Lower lobe of right lung (tissue), 2 donors: ENCODE results near the gene HSP90AB1. TPM values are rescaled to one million over a fixed set of nuclear protein-coding genes. Genes with fewer than 3 reads are reported as not detected.

Experiments used
- ATAC-seq, 2 donors: fragments of 200-7000 bp; cut with Tn5 transposase; one replicate each; pipeline ENCODE4 v1.9.1; 2020 to 2022; ENCODE audit warnings: mild to moderate bottlenecking in 2 of 2, moderate library complexity in 2 of 2
- DNase-seq: peaks from one replicate; pipeline ENCODE4 v3.0.0-alpha.2; 2020
- H3K27ac ChIP-seq: fragments of 200-600 bp; one replicate; pipeline ENCODE4 v1.8.0; 2022
- H3K27me3 ChIP-seq: fragments of 200-600 bp; one replicate; pipeline ENCODE4 v1.8.0; 2022; ENCODE audit warnings: low read depth
- H3K36me3 ChIP-seq: fragments of 200-600 bp; one replicate; pipeline ENCODE4 v1.8.0; 2022; ENCODE audit warnings: mild to moderate bottlenecking
- H3K4me1 ChIP-seq: fragments of 200-600 bp; one replicate; pipeline ENCODE4 v1.8.0; 2022
- H3K4me3 ChIP-seq: fragments of 200-600 bp; one replicate; pipeline ENCODE4 v1.8.0; 2022; ENCODE audit warnings: mild to moderate bottlenecking
- H3K9me3 ChIP-seq: fragments of 200-600 bp; one replicate; pipeline ENCODE4 v1.8.0; 2022
- CTCF ChIP-seq: fragments of 200-600 bp; IDR thresholded peaks from one replicate; pipeline ENCODE4 v1.8.0; 2022; ENCODE audit warnings: antibody characterized with exemption, mild to moderate bottlenecking
- intact Hi-C: fragments of 100-400 bp; cut with DNase I; formaldehyde crosslinking; loops from one replicate; pipeline ENCODE4 v1.11.0; 2022
- total RNA-seq: library from RNA; stranded (reverse); fragmentation: NEBNext Ultra II Directional; extraction: Animal tissue kit (Norgen Biotek cat#: 25700); gene quantifications from one replicate; pipeline ENCODE4 v1.2.1, GENCODE V29; 2021
- donor health status: DM: no; HTN: yes; CAD: no; lungs with severe emphysema.

The HSP90AB1 gene
- total RNA-seq, 1 donor from 2014 or later, result 680 TPM

GRCh38 chr6:44278774-44279697, 32.1 kb downstream of the HSP90AB1 start:
- ATAC-seq, result no peak
- Histone ChIP-seq H3K9me3 (no peaks in the 10 kb centered on the region), H3K27me3 (peaks cover 38% of the 10 kb centered on the region), H3K36me3 (no peaks in the 10 kb centered on the region), H3K27ac (no peak overlapping the region), H3K4me3 (no peak overlapping the region), H3K4me1 (peaks cover 4% of the 10 kb centered on the region)
- intact Hi-C loops, result no loop called here
- no peak for TF ChIP-seq CTCF
- DNase-seq, result no peak

- H3K4me1 ChIP-seq, result no peaks in the 10 kb centered on the region
- DNase-seq (no peak), ATAC-seq (peak; percentile 35 to 44)
- no peak overlapping the region for H3K27ac ChIP-seq
- H3K27me3 ChIP-seq, result peaks cover 14% of the 10 kb centered on the region
- intact Hi-C loops, result no loop called here
- H3K4me3 ChIP-seq, result no peak overlapping the region
- H3K9me3 ChIP-seq, result no peaks in the 10 kb centered on the region
- no peaks in the 10 kb centered on the region for H3K36me3 ChIP-seq
- TF ChIP-seq CTCF, result no peak
Measured at GRCh38 chr6:44284121-44284520, 37.2 kb downstream of the HSP90AB1 start.

- intact Hi-C loops, result no loop called here
- no peaks in the 10 kb centered on the region for H3K36me3 ChIP-seq
- no peaks in the 10 kb centered on the region for H3K4me1 ChIP-seq
- no peak overlapping the region for H3K4me3 ChIP-seq
- no peak for DNase-seq
- H3K9me3 ChIP-seq, result no peaks in the 10 kb centered on the region
- H3K27ac ChIP-seq, result no peak overlapping the region
- TF ChIP-seq CTCF, result no peak
- H3K27me3 ChIP-seq, result peaks cover 21% of the 10 kb centered on the region
- ATAC-seq, result no peak
Measured at GRCh38 chr6:44284867-44285266, 38.0 kb downstream of the HSP90AB1 start.

GRCh38 chr6:44285552-44286284, 38.8 kb downstream of the HSP90AB1 start:
- no peak overlapping the region for H3K4me3 ChIP-seq
- H3K9me3 ChIP-seq, result no peaks in the 10 kb centered on the region
- DNase-seq (no peak), ATAC-seq (no peak)
- peaks cover 29% of the 10 kb centered on the region for H3K27me3 ChIP-seq
- H3K27ac ChIP-seq, result no peak overlapping the region
- no peak for TF ChIP-seq CTCF
- no peaks in the 10 kb centered on the region for H3K4me1 ChIP-seq
- H3K36me3 ChIP-seq, result no peaks in the 10 kb centered on the region
- intact Hi-C loops, result no loop called here

- no peak overlapping the region for H3K4me3 ChIP-seq
- TF ChIP-seq CTCF, result no peak
- no peaks in the 10 kb centered on the region for H3K9me3 ChIP-seq
- no peak for ATAC-seq
- no peak for DNase-seq
- no peaks in the 10 kb centered on the region for H3K4me1 ChIP-seq
- no peaks in the 10 kb centered on the region for H3K36me3 ChIP-seq
- H3K27ac ChIP-seq, result no peak overlapping the region
- H3K27me3 ChIP-seq, result peaks cover 34% of the 10 kb centered on the region
- intact Hi-C loops, result no loop called here
Measured at GRCh38 chr6:44286285-44286565, 39.3 kb downstream of the HSP90AB1 start.
